Prostate gland (tissue), 2 donors: Measurements from ENCODE around the gene RHBDD1.

Experiments
- POLR2AphosphoS5 ChIP-seq: sonication (generic); formaldehyde crosslinking; IDR thresholded peaks from one replicate; pipeline ENCODE4 v1.6.1; 2017; ENCODE audit warnings: antibody characterized with exemption
- TF ChIP-seq, protein P1 (sequence below), 4 experiments: fragments of 200-600 bp in 2 of 4; fragments of 450-650 bp in 2 of 4; sonication (generic) in 2 of 4; IDR thresholded peaks; 1 replicate in 3 of 4; 2 replicates in 1 of 4; pipeline ENCODE4 v1.5.1; 2016 to 2019; ENCODE audit warnings: antibody characterized with exemption in 4 of 4, mild to moderate bottlenecking in 2 of 4, moderate library complexity in 2 of 4

DNA sequence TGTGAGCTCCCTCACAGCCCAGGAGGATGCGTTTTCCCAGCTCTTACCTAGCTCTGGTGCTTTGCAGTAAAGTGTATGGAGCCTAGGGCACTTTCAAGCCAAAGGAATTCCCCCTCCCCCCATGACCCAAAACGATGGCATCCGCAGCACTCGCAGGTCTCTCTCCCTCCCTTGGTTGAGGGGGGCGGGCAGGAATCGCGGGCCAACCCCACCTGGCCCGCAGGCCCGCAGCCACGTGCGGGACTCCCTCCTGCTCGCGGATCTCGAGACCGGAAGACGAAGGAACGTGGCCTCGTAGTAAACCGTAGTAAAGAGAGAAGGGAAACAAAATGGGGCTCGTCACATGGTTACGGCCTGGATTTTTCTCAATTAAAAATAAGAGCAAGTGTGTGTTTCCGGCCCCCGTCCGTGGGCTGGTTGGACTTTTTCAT, 44.8 kb upstream of the RHBDD1 start:
- TF ChIP-seq, protein P1, sequence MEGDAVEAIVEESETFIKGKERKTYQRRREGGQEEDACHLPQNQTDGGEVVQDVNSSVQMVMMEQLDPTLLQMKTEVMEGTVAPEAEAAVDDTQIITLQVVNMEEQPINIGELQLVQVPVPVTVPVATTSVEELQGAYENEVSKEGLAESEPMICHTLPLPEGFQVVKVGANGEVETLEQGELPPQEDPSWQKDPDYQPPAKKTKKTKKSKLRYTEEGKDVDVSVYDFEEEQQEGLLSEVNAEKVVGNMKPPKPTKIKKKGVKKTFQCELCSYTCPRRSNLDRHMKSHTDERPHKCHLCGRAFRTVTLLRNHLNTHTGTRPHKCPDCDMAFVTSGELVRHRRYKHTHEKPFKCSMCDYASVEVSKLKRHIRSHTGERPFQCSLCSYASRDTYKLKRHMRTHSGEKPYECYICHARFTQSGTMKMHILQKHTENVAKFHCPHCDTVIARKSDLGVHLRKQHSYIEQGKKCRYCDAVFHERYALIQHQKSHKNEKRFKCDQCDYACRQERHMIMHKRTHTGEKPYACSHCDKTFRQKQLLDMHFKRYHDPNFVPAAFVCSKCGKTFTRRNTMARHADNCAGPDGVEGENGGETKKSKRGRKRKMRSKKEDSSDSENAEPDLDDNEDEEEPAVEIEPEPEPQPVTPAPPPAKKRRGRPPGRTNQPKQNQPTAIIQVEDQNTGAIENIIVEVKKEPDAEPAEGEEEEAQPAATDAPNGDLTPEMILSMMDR (IDR thresholded peaks at IDR 0.05), result no peak
- peak; percentile 65 for TF ChIP-seq POLR2AphosphoS5
